HG02870 (cell line): Measurements from ENCODE around the gene CD244.
A peak's percentile ranks its signal among the peaks of the same experiment; 100 is the strongest.
"Not testable (repeated sequence)": the region's sequence is repeated elsewhere in the genome, so short reads cannot be mapped to it uniquely, and the experiment has no call there.

Experiments used
- ATAC-seq: cut with Tn5 transposase; IDR thresholded peaks from one replicate; pipeline ENCODE4 v1.9.1; 2021; ENCODE audit warnings: mild to moderate bottlenecking, moderate library complexity; ENCODE audit not compliant: unreplicated experiment

Gene CD244, protein sequence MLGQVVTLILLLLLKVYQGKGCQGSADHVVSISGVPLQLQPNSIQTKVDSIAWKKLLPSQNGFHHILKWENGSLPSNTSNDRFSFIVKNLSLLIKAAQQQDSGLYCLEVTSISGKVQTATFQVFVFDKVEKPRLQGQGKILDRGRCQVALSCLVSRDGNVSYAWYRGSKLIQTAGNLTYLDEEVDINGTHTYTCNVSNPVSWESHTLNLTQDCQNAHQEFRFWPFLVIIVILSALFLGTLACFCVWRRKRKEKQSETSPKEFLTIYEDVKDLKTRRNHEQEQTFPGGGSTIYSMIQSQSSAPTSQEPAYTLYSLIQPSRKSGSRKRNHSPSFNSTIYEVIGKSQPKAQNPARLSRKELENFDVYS

DNA sequence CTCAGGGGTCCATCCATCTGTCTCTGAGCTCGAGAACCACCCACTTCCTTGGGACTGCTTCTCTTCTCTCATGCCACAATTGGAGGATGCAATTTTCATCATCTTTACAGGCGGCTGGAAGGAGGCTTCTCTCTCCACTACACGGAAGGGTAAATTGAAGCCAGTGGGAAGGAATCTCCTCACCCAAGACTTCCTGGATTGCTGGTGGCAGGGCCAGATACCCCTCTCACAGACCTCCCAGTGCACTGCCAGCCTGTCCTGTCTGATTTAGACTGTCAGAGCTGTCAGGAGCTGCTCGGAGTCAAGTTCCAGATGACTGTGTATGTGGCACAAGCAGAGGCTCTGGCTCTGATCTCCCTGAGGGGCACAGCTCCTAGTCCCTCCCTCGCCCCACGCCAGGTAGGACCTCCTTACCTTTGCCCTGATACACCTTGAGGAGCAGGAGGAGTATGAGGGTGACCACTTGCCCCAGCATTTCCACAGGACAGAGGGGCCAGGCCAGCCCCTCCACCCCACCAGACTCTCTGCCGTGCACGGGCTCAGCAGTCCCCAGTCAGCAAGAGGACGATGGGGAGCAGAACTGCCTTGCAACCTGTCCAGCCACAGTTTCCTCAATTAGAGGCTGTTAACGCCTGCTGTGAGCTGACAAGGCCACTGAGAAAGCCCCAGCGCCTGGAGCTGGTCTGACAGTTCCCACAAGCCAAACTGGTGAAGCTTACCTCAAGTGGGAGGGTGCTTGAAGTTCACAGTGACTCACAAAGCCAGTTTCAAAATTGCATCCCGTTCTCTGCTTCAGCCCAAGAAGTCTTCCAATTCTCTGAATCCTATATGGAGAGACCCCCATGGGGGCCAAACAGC lies at the start of gene CD244:
CD244 (minus strand) TSS at position 685 of the 858 bp plus-strand sequence; CDS start at position 475, 210 bp downstream.
- ATAC-seq = peak; percentile 80

DNA sequence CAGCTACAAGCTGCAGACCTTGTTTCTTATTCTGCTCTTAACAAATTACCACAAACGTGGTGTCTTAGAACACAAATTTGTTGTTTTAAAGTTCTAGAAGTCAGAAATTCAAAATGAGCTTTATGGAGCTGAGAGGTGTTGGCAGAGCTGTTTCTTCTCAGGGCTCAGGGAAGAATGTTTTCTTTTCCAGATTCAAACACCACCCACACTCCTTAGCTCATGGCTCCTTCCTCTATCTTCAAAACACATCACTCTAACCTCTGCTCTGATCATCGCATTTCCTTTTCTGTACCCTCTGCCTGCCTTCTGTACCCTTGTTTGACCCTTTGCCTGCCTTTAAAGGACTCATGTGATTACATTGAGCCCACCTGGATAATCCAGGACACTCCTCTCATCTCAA lies 49.2 kb upstream of the CD244 start:
- ATAC-seq = no peak

DNA sequence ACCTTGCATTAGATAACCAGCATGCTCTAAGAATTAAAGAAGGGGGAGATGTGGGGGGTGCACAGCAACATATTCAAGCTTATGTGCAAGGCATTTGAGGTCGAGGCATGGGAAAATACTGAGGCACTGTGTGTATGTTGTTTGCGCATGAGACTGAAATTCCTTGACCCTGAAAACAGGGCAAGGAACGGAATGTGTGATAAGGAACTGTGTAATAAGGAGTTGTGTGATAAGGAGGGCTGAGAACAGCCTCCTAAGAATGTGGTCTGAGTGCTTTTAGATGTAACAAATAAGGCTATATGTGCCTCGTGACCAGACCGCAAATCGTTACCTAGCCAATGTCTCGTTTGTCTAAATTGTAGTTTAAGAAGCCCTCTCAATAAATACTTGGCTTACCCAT lies 48.8 kb upstream of the CD244 start:
- no peak for ATAC-seq

DNA sequence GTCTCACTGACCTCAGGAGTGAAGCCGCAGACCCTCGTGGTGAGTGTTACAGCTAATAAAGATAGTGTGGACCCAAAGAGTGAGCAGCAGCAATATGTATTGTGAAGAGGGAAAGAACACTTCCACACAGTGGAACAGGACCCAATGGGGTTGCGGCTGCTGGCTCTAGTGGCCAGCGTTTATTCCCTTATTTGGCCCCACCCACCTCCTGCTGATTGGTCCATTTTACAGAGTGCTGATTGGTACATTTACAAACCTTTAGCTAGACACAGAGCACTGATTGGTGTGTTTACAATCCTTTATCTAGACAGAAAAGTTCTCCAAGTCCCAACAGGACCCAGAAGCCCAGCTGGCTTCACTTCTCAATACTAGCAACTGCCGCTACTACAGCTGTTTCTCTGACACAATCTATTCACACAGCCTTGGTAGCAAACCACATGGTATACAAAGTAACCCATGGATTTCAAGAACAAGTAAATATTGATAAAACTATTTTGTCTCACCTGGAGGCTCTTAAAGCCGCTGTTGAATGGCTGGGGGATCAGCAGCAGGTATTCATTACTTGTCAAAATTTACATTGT lies 47.6 kb upstream of the CD244 start:
- no peak for ATAC-seq

DNA sequence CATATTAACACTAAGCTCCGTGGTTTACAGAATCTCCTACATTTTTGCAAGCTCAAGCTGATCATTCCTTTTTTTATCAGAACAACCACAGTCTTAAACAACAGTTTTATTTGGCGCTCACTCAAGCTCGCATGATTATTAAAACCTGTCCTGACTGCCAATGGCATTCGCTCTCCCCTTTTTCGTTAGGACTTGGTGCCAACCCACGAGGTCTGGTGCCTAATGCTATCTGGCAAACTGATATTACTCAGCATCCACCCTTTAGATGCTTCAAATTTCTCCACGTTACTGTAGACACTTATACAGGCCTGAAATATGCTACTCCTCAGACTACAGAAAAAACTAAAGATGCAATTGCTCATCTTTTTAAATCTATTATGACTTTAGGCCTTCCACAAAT lies 45.3 kb upstream of the CD244 start:
- ATAC-seq = no peak

DNA sequence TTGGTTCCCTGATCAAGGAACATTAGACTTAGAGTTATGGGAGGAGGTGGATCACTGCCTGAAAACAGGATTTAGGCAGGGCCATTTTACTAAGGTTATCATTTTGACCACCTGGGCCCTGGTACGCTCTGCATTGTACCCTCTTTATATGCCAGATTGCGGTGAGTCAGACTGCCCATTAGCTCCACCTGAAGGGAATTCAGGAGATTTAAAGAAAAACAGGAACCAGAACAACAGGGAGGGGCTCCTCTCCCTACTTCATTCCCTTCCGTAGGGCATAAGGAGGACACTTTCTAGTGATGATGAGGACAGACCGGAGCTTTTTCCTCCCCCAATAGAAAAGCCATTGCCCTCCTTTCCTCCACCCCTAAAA lies 42.9 kb upstream of the CD244 start:
- ATAC-seq = no peak

DNA sequence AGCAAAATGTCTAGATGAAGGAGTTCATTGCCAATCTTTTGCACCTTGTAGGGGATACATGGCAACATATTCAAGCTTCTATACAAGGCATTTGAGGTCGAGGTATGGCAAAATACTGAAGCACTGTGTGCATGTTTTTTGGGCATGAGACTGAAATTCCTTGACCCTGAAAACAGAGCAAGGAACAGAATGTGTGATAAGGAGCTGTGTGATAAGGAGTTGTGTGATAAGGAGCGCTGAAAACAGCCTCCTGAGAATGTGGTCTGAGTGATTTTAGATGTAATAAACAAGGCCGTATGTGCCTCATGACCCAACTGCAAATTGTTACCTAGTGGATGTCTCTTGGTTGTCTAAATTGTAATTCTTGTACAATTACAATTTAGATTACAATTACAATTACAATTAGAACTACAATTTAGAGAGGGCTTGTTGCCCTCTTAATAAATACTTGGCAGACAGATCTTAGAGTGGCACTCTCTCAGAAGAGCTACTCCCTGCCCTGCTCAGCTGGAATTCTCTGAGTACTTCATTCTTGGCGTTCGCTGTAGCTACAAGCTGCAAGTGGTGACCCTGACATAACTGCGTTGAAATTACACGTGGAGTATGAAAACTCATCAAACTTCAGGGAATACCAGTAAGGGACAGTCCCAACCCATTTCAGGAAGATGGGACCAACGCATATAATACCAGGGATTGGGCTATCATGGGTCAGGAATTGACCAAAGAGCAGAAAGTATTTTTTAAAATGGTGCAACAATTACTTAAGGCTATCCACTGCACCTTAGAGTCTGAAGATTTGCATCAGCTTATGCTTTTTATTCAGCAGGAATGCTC lies 42.3 kb upstream of the CD244 start:
- ATAC-seq = no peak

DNA sequence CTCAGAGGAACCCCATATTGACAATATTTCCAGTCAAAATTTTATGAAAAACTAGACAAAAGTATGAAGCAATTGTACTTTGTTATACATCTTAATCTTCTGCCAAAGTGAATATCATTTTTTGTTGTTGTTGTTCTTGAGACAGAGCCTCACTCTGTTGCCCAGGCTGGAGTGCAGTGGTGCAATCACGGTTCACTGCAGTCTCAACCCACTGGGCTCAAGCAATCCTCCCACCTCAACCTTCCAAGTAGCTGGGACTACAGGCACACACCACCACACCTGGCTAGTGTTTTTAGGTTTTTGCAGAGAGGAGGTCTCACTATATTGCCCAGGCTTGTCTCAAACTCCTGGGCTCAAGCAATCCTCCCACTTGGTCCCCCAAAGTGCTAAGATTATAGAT lies 39.6 kb upstream of the CD244 start:
- ATAC-seq = not testable (repeated sequence)

DNA sequence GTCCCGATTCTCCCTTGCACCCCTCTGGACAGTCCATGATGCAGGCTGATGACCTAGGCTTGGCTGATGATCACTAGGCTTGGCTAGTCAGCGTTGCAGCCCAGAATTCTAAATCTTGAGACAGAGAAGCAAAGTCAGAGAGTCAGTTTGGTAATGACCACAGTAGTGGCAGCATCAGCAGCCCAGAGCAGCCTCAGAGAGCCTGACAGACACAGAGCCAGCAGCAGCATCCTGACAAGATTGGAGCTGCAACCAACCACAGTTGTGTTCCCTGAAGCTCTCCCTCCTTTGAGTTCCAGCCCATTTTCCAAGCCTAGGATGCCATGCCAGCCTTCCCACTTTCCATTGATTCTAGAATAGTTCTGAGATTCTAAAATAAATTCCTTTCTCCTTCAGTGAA lies 39.1 kb upstream of the CD244 start:
- no peak for ATAC-seq

DNA sequence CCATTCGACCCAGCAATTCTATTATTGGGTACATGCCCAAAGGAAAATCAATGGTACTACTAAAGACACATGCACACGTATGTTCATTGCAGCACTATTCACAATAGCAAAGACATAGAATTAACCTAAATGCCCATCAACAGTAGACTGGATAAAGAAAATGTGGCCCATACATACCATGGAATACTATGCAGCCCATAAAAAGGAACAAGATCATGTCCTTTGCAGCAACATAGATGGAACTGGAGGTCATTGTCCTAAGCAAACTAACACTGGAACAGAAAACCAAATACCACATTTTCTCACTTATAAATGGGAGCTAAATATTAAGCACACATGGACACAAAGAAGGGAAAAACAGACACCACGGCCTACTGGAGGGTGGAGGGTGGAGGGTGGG lies 38.0 kb upstream of the CD244 start:
- ATAC-seq = not testable (repeated sequence)

DNA sequence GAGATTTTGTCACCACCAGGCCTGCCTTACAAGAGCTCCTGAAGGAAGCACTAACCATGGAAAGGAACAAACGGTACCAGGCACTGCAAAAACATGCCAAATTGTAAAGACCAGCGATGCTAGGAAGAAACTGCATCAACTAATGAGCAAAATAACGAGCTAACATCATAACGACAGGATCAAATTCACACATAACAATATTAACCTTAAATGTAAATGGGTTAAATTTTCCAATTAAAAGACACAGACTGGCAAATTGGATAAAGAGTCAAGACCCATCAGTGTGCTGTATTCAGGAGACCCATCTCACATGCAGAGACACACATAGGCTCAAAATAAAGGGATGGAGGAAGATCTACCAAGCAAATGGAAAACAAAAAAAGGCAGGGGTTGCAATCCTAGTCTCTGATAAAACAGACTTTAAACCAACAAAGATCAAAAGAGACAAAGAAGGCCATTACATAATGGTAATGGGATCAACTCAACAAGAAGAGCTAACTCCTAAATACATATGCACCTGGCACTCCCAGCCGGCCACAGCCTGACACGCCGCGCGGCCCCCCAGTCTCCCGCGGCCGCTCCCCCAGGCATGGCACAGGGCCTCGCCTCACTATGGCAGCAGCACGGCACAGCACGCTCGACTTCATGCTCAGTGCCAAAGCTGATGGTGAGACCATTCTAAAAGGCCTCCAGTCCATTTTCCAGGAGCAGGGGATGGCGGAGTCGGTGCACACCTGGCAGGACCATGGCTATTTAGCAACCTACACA lies 31.9 kb upstream of the CD244 start:
- ATAC-seq = not testable (repeated sequence)

DNA sequence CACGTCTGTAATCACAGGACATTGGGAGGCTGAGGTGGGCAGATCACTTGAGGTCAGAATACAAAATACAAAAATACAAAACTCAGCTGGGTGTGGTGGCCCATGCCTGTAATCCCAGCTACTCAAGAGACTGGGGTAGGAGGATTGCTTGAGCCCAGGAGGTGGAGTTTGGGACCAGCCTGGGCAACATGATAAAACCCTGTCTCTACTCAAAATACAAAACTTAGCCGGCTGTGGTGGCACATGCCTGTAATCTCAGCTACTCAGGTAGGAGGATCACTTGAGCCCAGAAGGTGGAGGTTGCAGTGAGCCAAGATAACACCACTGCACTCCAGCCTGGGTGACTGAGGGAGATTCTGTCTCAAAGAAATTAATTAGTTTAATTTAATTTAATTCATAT lies 28.8 kb upstream of the CD244 start:
- ATAC-seq = no peak

DNA sequence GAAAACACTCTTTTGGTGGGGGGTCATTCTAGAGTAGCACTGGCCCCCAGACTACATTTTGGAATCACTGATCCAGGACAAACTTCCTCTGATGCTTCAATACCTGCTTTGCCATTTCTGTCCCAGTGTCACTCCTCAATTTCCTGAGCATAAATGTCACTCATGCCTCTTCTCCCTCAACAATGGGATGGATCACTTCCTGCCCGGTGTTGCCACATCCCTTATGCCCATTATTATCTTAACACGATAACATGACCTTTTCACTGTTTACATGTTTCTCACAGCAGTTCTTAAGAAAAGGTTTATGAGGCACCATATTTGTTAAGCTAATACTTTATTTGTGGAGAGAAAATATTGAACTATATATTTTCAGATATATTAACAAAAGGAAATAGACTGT lies 26.2 kb upstream of the CD244 start:
- ATAC-seq = no peak

DNA sequence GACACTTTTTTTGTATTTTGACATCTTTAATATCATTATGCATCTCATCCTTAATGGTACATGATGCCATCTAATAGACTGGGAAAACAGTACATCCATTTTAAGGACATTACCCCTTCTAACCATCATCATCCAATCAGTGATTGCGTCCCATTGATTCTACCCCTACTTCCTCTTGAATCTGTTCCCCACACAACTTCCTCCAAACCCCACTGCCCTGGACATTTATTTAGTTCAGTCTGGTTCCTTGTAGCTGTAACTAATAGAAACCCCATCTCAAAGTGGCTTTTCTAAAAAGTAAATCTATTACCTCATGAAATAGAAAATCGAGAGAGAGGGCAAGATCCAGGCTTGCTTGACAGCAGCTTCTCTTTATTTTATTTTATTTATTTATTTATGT lies 24.4 kb upstream of the CD244 start:
- ATAC-seq = no peak

DNA sequence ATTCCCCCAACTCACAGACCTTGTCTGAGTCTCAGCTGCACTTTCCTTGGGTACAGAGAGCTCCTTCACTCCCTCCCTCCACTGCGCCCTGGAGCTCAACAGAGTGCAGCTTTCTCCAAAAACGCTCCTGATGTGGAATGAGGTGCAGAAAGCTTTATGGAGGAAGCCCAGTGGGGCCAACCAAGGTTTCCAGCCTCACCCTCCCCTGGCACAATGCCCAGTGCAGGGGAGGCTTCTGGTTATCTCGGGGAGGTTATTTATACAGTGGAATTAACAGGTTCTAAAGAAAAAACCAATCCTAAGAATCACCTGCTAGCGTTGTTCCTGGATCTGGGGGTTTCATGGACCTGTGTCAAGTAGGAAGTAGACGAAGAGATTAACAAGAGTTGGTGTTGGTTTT lies 22.4 kb upstream of the CD244 start, which contains the start of gene ITLN1:
ITLN1 (minus strand) TSS at position 139 of the 400 bp plus-strand sequence. CDS start 303 bp downstream, outside the sequence.
- no peak for ATAC-seq

DNA sequence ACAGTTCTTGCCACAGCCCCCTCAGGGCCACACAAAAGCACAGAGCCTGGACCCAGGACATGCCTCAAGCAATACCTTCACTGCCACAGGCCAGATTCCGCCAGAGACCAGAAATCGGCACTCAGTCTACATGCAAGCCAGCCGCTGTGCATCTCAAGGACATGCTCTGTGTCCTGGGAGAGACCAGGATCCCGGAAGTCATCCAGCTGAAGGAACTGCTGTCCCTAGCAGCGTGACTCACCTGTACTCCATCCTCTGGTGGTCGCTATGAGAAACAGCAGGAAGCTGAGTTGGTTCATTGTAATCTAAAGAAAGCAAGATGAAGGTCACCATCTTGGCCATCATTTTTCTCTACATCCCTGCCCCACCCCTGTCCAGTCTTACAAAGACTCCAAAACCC lies 21.9 kb upstream of the CD244 start:
- ATAC-seq = no peak

DNA sequence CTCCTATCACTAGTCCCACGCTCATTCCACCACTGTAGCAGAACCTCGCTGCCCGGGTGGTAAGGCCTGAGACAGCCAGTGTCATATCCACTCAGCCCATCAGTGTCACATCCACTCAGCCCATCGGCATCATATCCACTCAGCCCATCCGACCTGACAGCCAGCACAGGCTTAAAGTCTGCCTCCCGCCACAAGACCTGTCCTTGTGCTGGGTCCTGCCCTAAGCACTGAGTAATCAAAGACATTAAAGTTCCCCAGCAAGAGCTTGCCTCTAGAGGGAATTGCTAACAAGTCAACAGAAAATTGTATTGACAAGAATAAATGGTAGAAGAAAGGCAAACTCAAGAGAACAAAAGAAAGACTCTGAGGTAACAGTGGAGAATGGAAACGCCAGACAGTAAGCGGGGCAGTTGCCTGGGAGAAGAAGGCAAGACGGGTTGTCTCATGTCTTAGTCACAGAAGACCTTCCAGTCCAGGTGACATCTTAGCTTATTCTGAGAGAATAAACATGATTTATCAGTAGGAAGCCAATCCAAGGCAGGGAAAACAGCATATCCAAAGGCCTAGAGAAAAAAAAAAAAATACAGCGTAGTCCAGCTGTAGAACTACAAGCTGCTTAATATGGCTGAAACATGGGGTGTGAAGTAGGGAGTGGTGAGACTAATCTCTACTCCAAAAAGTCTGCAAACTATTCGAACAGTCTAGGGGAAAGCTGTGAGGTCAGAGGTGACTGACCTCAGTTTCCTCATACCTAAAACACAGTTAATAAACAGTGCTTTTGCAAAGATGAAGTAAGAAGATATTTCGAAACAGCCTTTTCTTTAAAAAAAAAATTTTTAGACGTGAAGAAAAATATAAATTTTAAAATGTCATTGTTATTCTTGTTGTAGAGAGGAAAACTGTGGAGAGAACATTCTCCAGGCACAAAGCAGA lies 21.2 kb upstream of the CD244 start:
- ATAC-seq = no peak

DNA sequence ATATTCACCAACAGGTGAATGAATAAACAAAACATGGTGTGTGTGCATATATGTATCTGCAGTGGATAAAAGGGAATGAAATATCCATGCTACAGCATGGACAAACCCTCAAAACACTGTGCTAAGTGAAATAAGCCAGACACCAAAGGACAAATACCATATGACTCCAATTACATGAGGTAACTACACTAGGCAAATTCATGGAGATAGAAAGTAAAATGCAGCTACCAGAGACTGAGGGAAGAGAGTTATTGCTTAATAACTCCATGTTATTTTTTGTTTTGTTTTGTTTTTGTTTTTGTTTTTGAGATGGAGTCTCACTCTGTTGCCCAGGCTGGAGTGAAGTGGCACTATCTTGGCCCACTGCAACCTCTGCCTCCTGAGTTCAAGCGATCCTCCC lies 19.9 kb upstream of the CD244 start:
- no peak for ATAC-seq

DNA sequence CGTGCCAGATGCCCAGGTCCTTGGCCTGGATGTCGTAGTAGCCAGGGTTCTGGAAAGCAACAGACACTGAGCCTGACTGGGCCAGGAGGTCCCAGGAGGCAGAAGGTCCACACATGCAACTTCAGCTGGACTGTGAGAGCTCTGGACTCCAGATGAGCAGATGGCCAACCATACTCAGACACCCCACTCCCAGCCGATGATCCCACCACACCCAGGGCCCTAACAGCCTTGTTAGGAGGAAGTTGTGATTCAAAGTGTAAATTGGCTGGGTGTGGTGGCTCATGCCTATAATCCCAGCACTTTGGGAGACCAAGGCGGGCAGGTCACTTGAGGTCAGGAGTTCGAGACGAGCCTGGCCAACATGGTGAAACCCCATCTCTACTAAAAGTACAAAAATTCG lies 18.6 kb upstream of the CD244 start:
- ATAC-seq = not testable (repeated sequence)
